ENCODE data around the gene ANO2. TPM values are rescaled to one million over a fixed set of nuclear protein-coding genes. Genes with fewer than 3 reads are reported as not detected.

ANO2 gene
- total and polyA plus RNA-seq, 2 experiments from 2014 or later, result 2.3 to 4.6 TPM

- H3K4me1 Mint-ChIP-seq, result peaks cover 32% of the 10 kb centered on the region
Measured at GRCh38 chr12:5589054-5589453, 356.0 kb downstream of the ANO2 start.

GRCh38 chr12:5588591-5588990 is 356.5 kb downstream of the ANO2 start:
- Mint-ChIP-seq H3K4me3 (no peak overlapping the region), H3K27ac (no peak overlapping the region), H3K27me3 (ENCODE audit: insufficient read depth, low read depth, poor library complexity) (peaks cover 5% of the 10 kb centered on the region), H3K36me3 (ENCODE audit: low read depth) (no peaks in the 10 kb centered on the region), H3K9me3 (no peaks in the 10 kb centered on the region), H3K4me1 (peaks cover 32% of the 10 kb centered on the region)
- no peaks in the 10 kb centered on the region for H4K20me1 ChIP-seq (replicated peaks; ENCODE audit: insufficient read depth)
- H3K36me3 ChIP-seq (ENCODE audit: insufficient read depth), result no peaks in the 10 kb centered on the region
- no peaks in the 10 kb centered on the region for H3F3A ChIP-seq (replicated peaks; ENCODE audit: low read depth)
- DNase-seq (ENCODE audit: low spot score) (no peak), ATAC-seq (no peak)
- no peaks in the 10 kb centered on the region for H3K27me3 ChIP-seq (ENCODE audit: insufficient read depth)
- TF ChIP-seq REST (IDR thresholded peaks at IDR 0.05; ENCODE audit: unreplicated experiment) (no peak), ETS1 (IDR thresholded peaks at IDR 0.05) (no peak), ZNF114 (CRISPR knock-in tag; IDR thresholded peaks at IDR 0.05) (no peak), STAT1 (IDR thresholded peaks at IDR 0.05; ENCODE audit: unreplicated experiment) (no peak), POLR2AphosphoS5 (IDR thresholded peaks at IDR 0.05; ENCODE audit: low read depth) (no peak), EZH2 (IDR thresholded peaks at IDR 0.05; ENCODE audit: low read depth, unreplicated experiment) (no peak), CREB1 (CRISPR knock-in tag; IDR thresholded peaks at IDR 0.05; ENCODE audit: low read depth) (no peak)
- H2AFZ ChIP-seq, result no peak overlapping the region
- H3K27ac ChIP-seq (ENCODE audit: low read depth), result no peak overlapping the region
- no peak overlapping the region for H3K4me3 ChIP-seq
- 0 out of 2 replicates have a peak overlapping the region, but pooled peaks have one; percentile 38 for H3K4me2 ChIP-seq
- no peaks in the 10 kb centered on the region for H3K79me2 ChIP-seq (replicated peaks; ENCODE audit: insufficient read depth)
- peaks cover 25% of the 10 kb centered on the region for H3K4me1 ChIP-seq (ENCODE audit: insufficient read depth)
- peaks cover 21% of the 10 kb centered on the region; the same call in 1 of the 2 replicates for H3K9me2 ChIP-seq (ENCODE audit: insufficient read depth)

More at GRCh38 chr12:5589054-5589453, 356.0 kb downstream of the ANO2 start:
- no peaks in the 10 kb centered on the region for H3F3A ChIP-seq (replicated peaks; ENCODE audit: low read depth)
- TF ChIP-seq REST (IDR thresholded peaks at IDR 0.05; ENCODE audit: unreplicated experiment) (no peak), EZH2phosphoT487 (IDR thresholded peaks at IDR 0.05; ENCODE audit: unreplicated experiment) (no peak), POLR2AphosphoS5 (IDR thresholded peaks at IDR 0.05; ENCODE audit: low read depth) (no peak)
- H2AFZ ChIP-seq, result no peak overlapping the region
- no peaks in the 10 kb centered on the region for H4K20me1 ChIP-seq (replicated peaks; ENCODE audit: insufficient read depth)
- H3K27ac Mint-ChIP-seq, result no peak overlapping the region
- H3K27ac ChIP-seq (ENCODE audit: low read depth), result no peak overlapping the region
- DNase-seq (ENCODE audit: low spot score) (peak; percentile 44), ATAC-seq (peak; percentile 53)
- no peaks in the 10 kb centered on the region for H3K36me3 ChIP-seq (ENCODE audit: insufficient read depth)
- no peak overlapping the region for H3K4me3 ChIP-seq
- peaks cover 17% of the 10 kb centered on the region; the same call in 1 of the 2 replicates for H3K9me2 ChIP-seq (ENCODE audit: insufficient read depth)
- peaks cover 5% of the 10 kb centered on the region for H3K27me3 Mint-ChIP-seq (ENCODE audit: insufficient read depth, low read depth, poor library complexity)
- H3K9me3 Mint-ChIP-seq, result no peaks in the 10 kb centered on the region
- peaks cover 25% of the 10 kb centered on the region for H3K4me1 ChIP-seq (ENCODE audit: insufficient read depth)
- H3K79me2 ChIP-seq (replicated peaks; ENCODE audit: insufficient read depth), result no peaks in the 10 kb centered on the region
- H3K27me3 ChIP-seq (ENCODE audit: insufficient read depth), result no peaks in the 10 kb centered on the region
- peak overlapping the region; percentile 38; the same call in 1 of the 2 replicates for H3K4me2 ChIP-seq
- no peak overlapping the region for H3K4me3 Mint-ChIP-seq
- H3K36me3 Mint-ChIP-seq (ENCODE audit: low read depth), result no peaks in the 10 kb centered on the region

All from GM23338 (cell line).